Loucy (cell line): ENCODE measurements around the gene CARD9.

Experiments
- H2AFZ ChIP-seq: fragments of 200-600 bp; sonication (generic); 2 replicates; pipeline ENCODE4 v1.6.0; 2016; ENCODE audit warnings: antibody characterized with exemption, mild to moderate bottlenecking, low read length, moderate library complexity
- H3F3A ChIP-seq: fragments of 200-600 bp; 2 replicates; pipeline ENCODE4 v1.6.0; 2016; ENCODE audit warnings: antibody characterized with exemption, low read depth, mild to moderate bottlenecking
- H3K27me3 ChIP-seq: fragments of 200-600 bp; sonication (generic); 2 replicates; pipeline ENCODE4 v1.6.1; 2014; ENCODE audit warnings: low read length, mild to moderate bottlenecking; ENCODE audit not compliant: insufficient read depth, poor library complexity, severe bottlenecking
- H3K36me3 ChIP-seq: fragments of 200-600 bp; sonication (generic); 2 replicates; pipeline ENCODE4 v1.6.1; 2016; ENCODE audit warnings: low read length; ENCODE audit not compliant: insufficient read depth
- H3K4me1 ChIP-seq: fragments of 200-600 bp; sonication (generic); 2 replicates; pipeline ENCODE4 v1.5.1; 2014; ENCODE audit warnings: low read length, mild to moderate bottlenecking; ENCODE audit not compliant: insufficient read depth, poor library complexity, severe bottlenecking
- H3K4me2 ChIP-seq: fragments of 200-600 bp; sonication (generic); 2 replicates; pipeline ENCODE4 v1.6.0; 2014; ENCODE audit warnings: antibody characterized with exemption, low read length, low read depth, mild to moderate bottlenecking; ENCODE audit not compliant: poor library complexity, severe bottlenecking
- H3K4me3 ChIP-seq: fragments of 200-600 bp; sonication (generic); 2 replicates; pipeline ENCODE4 v1.5.1; 2014; ENCODE audit warnings: low read length, mild to moderate bottlenecking, mixed read lengths; ENCODE audit not compliant: poor library complexity, severe bottlenecking
- H3K79me2 ChIP-seq: fragments of 200-600 bp; sonication (generic); 2 replicates; pipeline ENCODE4 v1.6.1; 2014; ENCODE audit warnings: low read length; ENCODE audit not compliant: insufficient read depth
- H3K9ac ChIP-seq: fragments of 200-600 bp; sonication (generic); 2 replicates; pipeline ENCODE4 v1.6.0; 2014; ENCODE audit warnings: mild to moderate bottlenecking, low read depth, low read length, moderate library complexity; ENCODE audit not compliant: poor library complexity, severe bottlenecking
- H3K9me2 ChIP-seq: fragments of 200-600 bp; sonication (generic); replicated peaks from 2 replicates; pipeline ENCODE4 v1.6.1; 2016; ENCODE audit warnings: low read depth, low read length, mixed read lengths
- H3K9me3 ChIP-seq: fragments of 200-600 bp; sonication (generic); 2 replicates; pipeline ENCODE4 v1.6.1; 2014; ENCODE audit warnings: mild to moderate bottlenecking, antibody characterized with exemption, low read length, low read depth; ENCODE audit not compliant: insufficient read depth
- H4K20me1 ChIP-seq: fragments of 200-600 bp; sonication (generic); 2 replicates; pipeline ENCODE4 v1.6.0; 2014; ENCODE audit warnings: antibody characterized with exemption, low read length, mild to moderate bottlenecking; ENCODE audit not compliant: insufficient read depth, poor library complexity, severe bottlenecking
- EZH2phosphoT487 ChIP-seq: fragments of 200-600 bp; IDR thresholded peaks from 2 replicates; pipeline ENCODE4 v1.6.1; 2018; ENCODE audit warnings: antibody characterized with exemption, mild to moderate bottlenecking, moderate library complexity, borderline replicate concordance
- TF ChIP-seq, protein P1 (sequence below): fragments of 200-600 bp; sonication (generic); conservative IDR thresholded peaks from 2 replicates; pipeline ENCODE4 v1.5.1; 2014; ENCODE audit warnings: mild to moderate bottlenecking, antibody characterized with exemption, low read length

The CARD9 gene

DNA sequence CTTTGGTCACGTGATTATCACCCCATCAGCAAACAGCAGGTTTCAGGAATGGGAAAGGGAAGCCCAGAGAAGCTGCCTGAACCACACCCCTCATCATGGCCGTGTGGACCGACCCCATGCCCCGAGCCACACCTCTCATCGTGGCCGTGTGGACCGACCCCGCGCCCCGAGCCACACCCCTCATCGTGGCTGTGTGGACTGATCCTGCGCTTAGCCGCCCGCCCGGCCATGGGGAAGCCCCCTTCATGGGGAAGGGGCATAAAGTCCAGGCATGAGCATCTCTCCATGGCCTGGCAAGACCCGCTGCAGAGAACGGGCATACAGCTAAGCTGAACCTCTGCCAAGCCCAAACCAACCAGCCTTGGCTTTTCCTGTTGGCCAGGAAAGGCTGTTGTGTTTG is 20.1 kb upstream of the CARD9 start:
- Histone ChIP-seq H3K36me3 (peaks cover 39% of the 10 kb centered on the region; the same call in 1 of the 2 replicates), H3F3A (no peaks in the 10 kb centered on the region), H3K9me2 (no peaks in the 10 kb centered on the region), H3K27me3 (no peaks in the 10 kb centered on the region), H2AFZ (no peak overlapping the region), H3K79me2 (peaks cover 13% of the 10 kb centered on the region), H3K9me3 (no peaks in the 10 kb centered on the region), H3K4me1 (peaks cover 5% of the 10 kb centered on the region), H3K9ac (no peak overlapping the region), H4K20me1 (peaks cover 7% of the 10 kb centered on the region), H3K4me3 (no peak overlapping the region), H3K4me2 (no peak overlapping the region)
- TF ChIP-seq, protein P1, sequence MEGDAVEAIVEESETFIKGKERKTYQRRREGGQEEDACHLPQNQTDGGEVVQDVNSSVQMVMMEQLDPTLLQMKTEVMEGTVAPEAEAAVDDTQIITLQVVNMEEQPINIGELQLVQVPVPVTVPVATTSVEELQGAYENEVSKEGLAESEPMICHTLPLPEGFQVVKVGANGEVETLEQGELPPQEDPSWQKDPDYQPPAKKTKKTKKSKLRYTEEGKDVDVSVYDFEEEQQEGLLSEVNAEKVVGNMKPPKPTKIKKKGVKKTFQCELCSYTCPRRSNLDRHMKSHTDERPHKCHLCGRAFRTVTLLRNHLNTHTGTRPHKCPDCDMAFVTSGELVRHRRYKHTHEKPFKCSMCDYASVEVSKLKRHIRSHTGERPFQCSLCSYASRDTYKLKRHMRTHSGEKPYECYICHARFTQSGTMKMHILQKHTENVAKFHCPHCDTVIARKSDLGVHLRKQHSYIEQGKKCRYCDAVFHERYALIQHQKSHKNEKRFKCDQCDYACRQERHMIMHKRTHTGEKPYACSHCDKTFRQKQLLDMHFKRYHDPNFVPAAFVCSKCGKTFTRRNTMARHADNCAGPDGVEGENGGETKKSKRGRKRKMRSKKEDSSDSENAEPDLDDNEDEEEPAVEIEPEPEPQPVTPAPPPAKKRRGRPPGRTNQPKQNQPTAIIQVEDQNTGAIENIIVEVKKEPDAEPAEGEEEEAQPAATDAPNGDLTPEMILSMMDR, result no peak
- TF ChIP-seq EZH2phosphoT487, result no peak

DNA sequence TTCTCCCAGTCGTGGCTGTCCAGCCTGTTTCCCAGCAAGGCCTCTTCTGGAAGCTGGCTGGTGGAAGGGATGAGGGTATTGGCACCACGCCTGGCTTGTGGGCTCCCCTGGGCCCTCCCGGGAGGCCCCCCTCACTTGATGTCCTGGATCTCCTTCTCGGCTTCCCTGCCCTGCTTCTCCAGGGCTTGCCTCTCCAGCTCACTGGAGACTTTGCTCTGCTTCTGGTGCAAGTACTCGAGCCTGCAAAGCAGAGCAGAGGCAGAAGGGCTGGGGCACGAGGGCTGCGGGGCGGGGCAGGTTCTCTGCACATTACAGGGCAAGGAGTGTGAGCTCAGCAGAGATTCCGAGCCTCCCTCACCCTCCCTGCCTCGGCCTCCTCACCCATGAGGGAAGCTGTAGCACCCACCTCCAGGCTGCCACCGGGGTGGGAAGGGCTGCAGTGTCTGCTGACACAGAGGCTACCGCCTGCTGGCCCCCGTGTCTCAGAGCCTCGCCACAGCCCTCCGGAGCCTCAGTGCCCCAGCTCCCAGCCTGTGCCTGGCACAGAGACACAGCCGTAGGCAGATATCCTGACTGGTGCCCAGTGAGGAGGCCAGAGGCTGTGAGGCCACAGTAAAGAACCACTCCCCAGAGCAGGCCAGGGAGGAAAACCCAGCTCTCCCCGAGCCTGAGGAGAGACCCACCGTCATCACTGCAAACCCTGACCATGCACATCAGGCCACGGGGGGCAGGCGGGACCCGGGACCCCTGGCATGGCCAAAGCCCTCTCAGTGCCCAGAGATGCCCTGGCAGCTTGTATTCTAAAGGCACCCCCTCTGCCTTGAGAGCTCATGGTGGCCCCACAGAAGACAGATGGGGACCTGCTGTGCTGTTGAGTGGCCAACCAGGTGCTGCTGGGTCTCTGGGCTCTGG is 19.3 kb upstream of the CARD9 start:
- no peak overlapping the region for H3K4me2 ChIP-seq
- H3K27me3 ChIP-seq, result no peaks in the 10 kb centered on the region
- H3K9ac ChIP-seq, result no peak overlapping the region
- H3K4me3 ChIP-seq, result no peak overlapping the region
- H3K4me1 ChIP-seq, result no peaks in the 10 kb centered on the region
- no peaks in the 10 kb centered on the region for H3K9me3 ChIP-seq
- H2AFZ ChIP-seq, result no peak overlapping the region
- H4K20me1 ChIP-seq, result peaks cover 2% of the 10 kb centered on the region
- TF ChIP-seq, protein P1, result no peak
- no peak for TF ChIP-seq EZH2phosphoT487
- peaks cover 39% of the 10 kb centered on the region; the same call in 1 of the 2 replicates for H3K36me3 ChIP-seq
- H3F3A ChIP-seq, result no peaks in the 10 kb centered on the region
- H3K9me2 ChIP-seq, result no peaks in the 10 kb centered on the region
- H3K79me2 ChIP-seq, result peaks cover 6% of the 10 kb centered on the region; the same call in 1 of the 2 replicates

DNA sequence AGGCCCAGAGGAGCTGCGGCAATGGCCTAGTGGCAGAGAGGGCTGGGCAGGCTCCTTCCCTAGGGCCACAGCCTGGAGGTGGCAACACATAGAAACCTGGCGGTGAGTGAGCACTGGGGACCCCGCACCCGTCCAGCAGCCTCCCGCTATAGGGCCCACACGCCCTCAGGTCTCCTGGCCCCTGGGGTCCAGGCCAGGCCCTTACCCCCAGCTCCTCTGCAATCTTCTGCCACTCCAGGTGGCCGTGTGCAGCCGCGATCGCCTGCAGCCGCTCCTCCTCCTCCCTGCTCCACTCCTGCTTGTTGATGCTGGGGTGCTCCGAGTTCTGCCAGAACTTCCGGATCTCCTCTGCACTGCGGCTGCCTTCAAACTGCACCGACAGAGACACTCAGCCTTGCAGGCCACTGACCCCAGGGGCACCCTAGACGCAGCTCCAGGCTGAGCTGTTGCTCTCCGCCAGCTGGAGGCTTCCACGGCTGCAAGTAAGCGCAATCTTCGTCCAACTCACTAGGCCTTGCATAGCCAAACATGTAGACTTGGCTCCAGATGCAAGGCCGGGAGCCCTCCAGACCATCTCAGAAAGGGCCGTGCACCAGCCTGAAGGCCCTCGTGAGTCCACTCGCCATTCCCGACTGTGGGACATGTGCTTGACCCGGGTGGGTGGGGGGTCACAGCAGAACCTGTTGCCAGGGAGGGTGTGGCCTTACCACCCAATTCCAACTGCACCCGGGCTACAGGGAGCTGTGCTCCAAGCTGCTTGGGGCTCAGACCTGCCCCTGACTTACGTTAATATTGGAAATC is 18.5 kb upstream of the CARD9 start:
- Histone ChIP-seq H2AFZ (no peak overlapping the region), H3K36me3 (peaks cover 36% of the 10 kb centered on the region; the same call in 1 of the 2 replicates)
- TF ChIP-seq, protein P1, result no peak
- TF ChIP-seq EZH2phosphoT487, result no peak

More for the DNA sequence above, 18.5 kb upstream of the CARD9 start:
- no peaks in the 10 kb centered on the region for H3K27me3 ChIP-seq
- H3K9me3 ChIP-seq, result no peaks in the 10 kb centered on the region
- no peaks in the 10 kb centered on the region for H3K4me1 ChIP-seq
- H3K9ac ChIP-seq, result no peak overlapping the region
- no peaks in the 10 kb centered on the region for H3F3A ChIP-seq
- no peak overlapping the region for H3K4me2 ChIP-seq
- H3K9me2 ChIP-seq, result no peaks in the 10 kb centered on the region
- peaks cover under 1% of the 10 kb centered on the region; the same call in 1 of the 2 replicates for H3K79me2 ChIP-seq
- no peaks in the 10 kb centered on the region for H4K20me1 ChIP-seq
- H3K4me3 ChIP-seq, result no peak overlapping the region
